Measurements from ENCODE around the gene ZNF70.

GRCh38 chr22:23789121-23789520 lies 38.2 kb upstream of the ZNF70 start:
- TF ChIP-seq CTCF (IDR thresholded peaks at IDR 0.05 in 2 of 3, conservative IDR thresholded peaks at IDR 0.05 in 1 of 3; ENCODE audit: control insufficient read depth in 2 of 3, extremely low read depth in 1 of 3, insufficient read depth in 1 of 3, low read depth in 3 of 3, low read length in 3 of 3) (no peak), HCFC1 (IDR thresholded peaks at IDR 0.05; ENCODE audit: low read length) (no peak)
